Dendritic cell treated with granulocyte-macrophage colony-stimulating factor and Interleukin-4, amounts not matched to agents 40 ng/mL and 50 ng/mL, for 4 days (primary cell): ENCODE results near the gene UNC13B.
A peak's percentile ranks its signal among the peaks of the same experiment; 100 is the strongest.

Source experiments
- H3K27ac Mint-ChIP-seq: one replicate; pipeline ENCODE4 v1.8.0; 2022; ENCODE audit warnings: mild to moderate bottlenecking, mixed read lengths
- H3K27me3 Mint-ChIP-seq: one replicate; pipeline ENCODE4 v1.8.0; 2022; ENCODE audit warnings: mild to moderate bottlenecking, mixed read lengths
- H3K36me3 Mint-ChIP-seq: one replicate; pipeline ENCODE4 v1.8.0; 2022; ENCODE audit warnings: low read depth, mixed read lengths
- H3K4me1 Mint-ChIP-seq: one replicate; pipeline ENCODE4 v1.8.0; 2022; ENCODE audit warnings: low read depth, mixed read lengths
- H3K4me3 Mint-ChIP-seq: one replicate; pipeline ENCODE4 v1.8.0; 2022; ENCODE audit warnings: mild to moderate bottlenecking, moderate library complexity, mixed read lengths
- H3K9me3 Mint-ChIP-seq: one replicate; pipeline ENCODE4 v1.8.0; 2022; ENCODE audit warnings: mixed read lengths
- intact Hi-C: fragments of 100-400 bp; cut with micrococcal nuclease; formaldehyde crosslinking; loops from one replicate; pipeline ENCODE4 v1.15.0; 2022

The UNC13B gene

GRCh38 chr9:35161713-35162604 lies at the start of gene UNC13B:
Gene UNC13B, plus strand, starts transcription at chr9:35162009. Its CDS starts 275 bp downstream, at chr9:35162284.
- Mint-ChIP-seq H3K9me3 (no peaks in the 10 kb centered on the region), H3K27ac (peak within 1 kb of the TSS; percentile 94)
- intact Hi-C loops = loop anchor here (1.0 kb wide), 1 partner anchor 46 kb away; no protein-coding TSS in a partner anchor

GRCh38 chr9:35112257-35113020 lies 49.4 kb upstream of the UNC13B start:
- Mint-ChIP-seq H3K4me3 (peak overlapping the region; percentile 82), H3K27ac (peak overlapping the region; percentile 88), H3K36me3 (peaks cover 68% of the 10 kb centered on the region), H3K9me3 (no peaks in the 10 kb centered on the region), H3K27me3 (no peaks in the 10 kb centered on the region), H3K4me1 (peaks cover 68% of the 10 kb centered on the region)
- intact Hi-C loops = no loop called here

More at GRCh38 chr9:35161713-35162604, at the start of gene UNC13B:
- Mint-ChIP-seq H3K4me3 (peak within 1 kb of the TSS; percentile 92), H3K27me3 (peaks cover 10% of the 10 kb centered on the region), H3K4me1 (peaks cover 19% of the 10 kb centered on the region), H3K36me3 (peaks cover 9% of the 10 kb centered on the region)

GRCh38 chr9:35114113-35114839 lies 47.5 kb upstream of the UNC13B start:
- Mint-ChIP-seq H3K4me3 (peak overlapping the region; percentile 92), H3K27me3 (no peaks in the 10 kb centered on the region), H3K36me3 (peaks cover 49% of the 10 kb centered on the region), H3K4me1 (peaks cover 64% of the 10 kb centered on the region), H3K9me3 (no peaks in the 10 kb centered on the region), H3K27ac (peak overlapping the region; percentile 88)
- intact Hi-C loops = no loop called here

GRCh38 chr9:35114840-35115628 lies 46.8 kb upstream of the UNC13B start:
- H3K4me1 Mint-ChIP-seq = peaks cover 56% of the 10 kb centered on the region
- H3K36me3 Mint-ChIP-seq = peaks cover 42% of the 10 kb centered on the region
- H3K4me3 Mint-ChIP-seq = peak overlapping the region; percentile 92
- H3K27ac Mint-ChIP-seq = peak overlapping the region; percentile 88
- no peaks in the 10 kb centered on the region for H3K27me3 Mint-ChIP-seq
- H3K9me3 Mint-ChIP-seq = no peaks in the 10 kb centered on the region
- intact Hi-C loops = no loop called here

- intact Hi-C loops = loop anchor here (1.0 to 2.0 kb wide), 4 partner anchors 13 to 437 kb away; partner anchors contain the start of gene STOML2
- Mint-ChIP-seq H3K4me1 (peaks cover 48% of the 10 kb centered on the region), H3K27me3 (no peaks in the 10 kb centered on the region), H3K9me3 (no peaks in the 10 kb centered on the region), H3K27ac (peak within 1 kb of the TSS; percentile 88), H3K4me3 (peak within 1 kb of the TSS; percentile 92), H3K36me3 (peaks cover 34% of the 10 kb centered on the region)
These were observed 45.9 kb upstream of the UNC13B start, which contains the start of gene ATOSB for GRCh38 chr9:35115680-35116538. Gene ATOSB, minus strand, starts transcription at chr9:35115862. Its CDS starts 7,588 bp downstream, at chr9:35108274.

- intact Hi-C loops = loop anchor here (1.0 to 2.0 kb wide), 4 partner anchors 13 to 436 kb away; partner anchors contain the start of gene STOML2
- Mint-ChIP-seq H3K9me3 (no peaks in the 10 kb centered on the region), H3K4me1 (peaks cover 43% of the 10 kb centered on the region), H3K27me3 (no peaks in the 10 kb centered on the region), H3K27ac (peak overlapping the region; percentile 88), H3K36me3 (peaks cover 30% of the 10 kb centered on the region), H3K4me3 (peak overlapping the region; percentile 92)
These were observed 45.3 kb upstream of the UNC13B start for GRCh38 chr9:35116539-35116897.

- intact Hi-C loops = loop anchor here (1.0 to 2.0 kb wide), 5 partner anchors 14 to 436 kb away; partner anchors contain the start of gene STOML2
- no peaks in the 10 kb centered on the region for H3K27me3 Mint-ChIP-seq
- peak overlapping the region; percentile 88 for H3K27ac Mint-ChIP-seq
- H3K4me3 Mint-ChIP-seq = peak overlapping the region; percentile 92
- H3K9me3 Mint-ChIP-seq = no peaks in the 10 kb centered on the region
- peaks cover 38% of the 10 kb centered on the region for H3K4me1 Mint-ChIP-seq
- peaks cover 27% of the 10 kb centered on the region for H3K36me3 Mint-ChIP-seq
These were observed 44.8 kb upstream of the UNC13B start for GRCh38 chr9:35116898-35117551.

GRCh38 chr9:35134920-35135319 lies 26.9 kb upstream of the UNC13B start:
- H3K9me3 Mint-ChIP-seq = peaks cover 2% of the 10 kb centered on the region

GRCh38 chr9:35135988-35136387 lies 25.8 kb upstream of the UNC13B start:
- no peaks in the 10 kb centered on the region for H3K4me1 Mint-ChIP-seq
- H3K36me3 Mint-ChIP-seq = no peaks in the 10 kb centered on the region
- no peak overlapping the region for H3K27ac Mint-ChIP-seq
- no peak overlapping the region for H3K4me3 Mint-ChIP-seq
- peaks cover 2% of the 10 kb centered on the region for H3K27me3 Mint-ChIP-seq
- intact Hi-C loops = no loop called here
- peaks cover 13% of the 10 kb centered on the region for H3K9me3 Mint-ChIP-seq

More at GRCh38 chr9:35134920-35135319, 26.9 kb upstream of the UNC13B start:
- Mint-ChIP-seq H3K27ac (no peak overlapping the region), H3K4me1 (no peaks in the 10 kb centered on the region), H3K4me3 (no peak overlapping the region), H3K36me3 (no peaks in the 10 kb centered on the region), H3K27me3 (peaks cover 2% of the 10 kb centered on the region)
- intact Hi-C loops = no loop called here

GRCh38 chr9:35136866-35137265 lies 24.9 kb upstream of the UNC13B start:
- no peak overlapping the region for H3K27ac Mint-ChIP-seq
- H3K36me3 Mint-ChIP-seq = no peaks in the 10 kb centered on the region
- peaks cover 21% of the 10 kb centered on the region for H3K9me3 Mint-ChIP-seq
- peaks cover 2% of the 10 kb centered on the region for H3K27me3 Mint-ChIP-seq
- intact Hi-C loops = no loop called here
- H3K4me3 Mint-ChIP-seq = no peak overlapping the region
- no peaks in the 10 kb centered on the region for H3K4me1 Mint-ChIP-seq

GRCh38 chr9:35140093-35140492 lies 21.7 kb upstream of the UNC13B start:
- no peak overlapping the region for H3K27ac Mint-ChIP-seq

GRCh38 chr9:35142037-35142436 lies 19.8 kb upstream of the UNC13B start:
- H3K4me3 Mint-ChIP-seq = no peak overlapping the region
- H3K9me3 Mint-ChIP-seq = peaks cover 40% of the 10 kb centered on the region
- no peaks in the 10 kb centered on the region for H3K36me3 Mint-ChIP-seq
- H3K4me1 Mint-ChIP-seq = no peaks in the 10 kb centered on the region
- no peak overlapping the region for H3K27ac Mint-ChIP-seq
- intact Hi-C loops = no loop called here
- no peaks in the 10 kb centered on the region for H3K27me3 Mint-ChIP-seq

More at GRCh38 chr9:35140093-35140492, 21.7 kb upstream of the UNC13B start:
- Mint-ChIP-seq H3K9me3 (peaks cover 40% of the 10 kb centered on the region), H3K4me3 (no peak overlapping the region), H3K27me3 (no peaks in the 10 kb centered on the region), H3K36me3 (no peaks in the 10 kb centered on the region), H3K4me1 (no peaks in the 10 kb centered on the region)
- intact Hi-C loops = no loop called here
